SK-N-MC (cell line): ENCODE results near the gene ACAD8.

ENCODE experiments used
- FOXP2 ChIP-seq: optimal IDR thresholded peaks from 2 replicates; pipeline ENCODE3; 2011; ENCODE audit warnings: mild to moderate bottlenecking, moderate library complexity; ENCODE audit not compliant: insufficient read depth; ENCODE audit errors: extremely low read length, control extremely low read depth
- POLR2AphosphoS5 ChIP-seq: IDR thresholded peaks from 2 replicates; pipeline ENCODE4 v1.6.1; 2012; ENCODE audit warnings: mild to moderate bottlenecking, low read depth, low read length, borderline replicate concordance

GRCh38 chr11:134266841-134267251 lies 13.5 kb downstream of the ACAD8 start:
- no peak for TF ChIP-seq FOXP2
- no peak for TF ChIP-seq POLR2AphosphoS5
